ENCODE data around the gene KHDRBS2.

DNA sequence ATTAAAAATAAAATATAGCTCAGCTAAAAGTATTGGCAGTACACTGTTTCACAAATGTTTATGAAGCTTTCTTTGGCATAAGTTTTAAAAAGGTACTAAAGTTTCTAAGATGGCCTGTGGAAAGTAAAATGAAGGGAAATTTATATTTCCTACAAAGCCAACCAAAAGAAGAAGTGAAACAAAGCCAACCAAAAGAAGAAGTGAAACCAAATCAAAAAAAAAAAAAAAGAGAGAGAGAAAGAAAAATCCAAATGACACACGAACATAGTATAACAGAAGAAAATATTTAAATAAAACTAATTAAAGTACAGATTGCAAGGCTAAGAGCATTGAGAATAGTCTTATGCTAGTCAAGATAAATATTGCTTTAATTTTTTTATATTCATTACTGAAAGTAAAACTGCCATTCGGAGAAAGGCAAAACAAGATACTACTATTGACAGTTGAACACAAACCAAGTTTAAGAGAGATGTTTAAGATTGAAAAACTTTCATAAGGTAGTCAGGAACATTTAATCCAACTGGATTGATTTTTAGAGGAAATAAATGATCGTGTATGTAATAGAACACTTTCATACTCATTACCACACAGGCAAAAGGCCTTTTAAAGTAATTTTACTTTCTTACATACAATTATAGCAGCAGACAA is 12.8 kb upstream of the KHDRBS2 start:
- TF ChIP-seq, protein P1, sequence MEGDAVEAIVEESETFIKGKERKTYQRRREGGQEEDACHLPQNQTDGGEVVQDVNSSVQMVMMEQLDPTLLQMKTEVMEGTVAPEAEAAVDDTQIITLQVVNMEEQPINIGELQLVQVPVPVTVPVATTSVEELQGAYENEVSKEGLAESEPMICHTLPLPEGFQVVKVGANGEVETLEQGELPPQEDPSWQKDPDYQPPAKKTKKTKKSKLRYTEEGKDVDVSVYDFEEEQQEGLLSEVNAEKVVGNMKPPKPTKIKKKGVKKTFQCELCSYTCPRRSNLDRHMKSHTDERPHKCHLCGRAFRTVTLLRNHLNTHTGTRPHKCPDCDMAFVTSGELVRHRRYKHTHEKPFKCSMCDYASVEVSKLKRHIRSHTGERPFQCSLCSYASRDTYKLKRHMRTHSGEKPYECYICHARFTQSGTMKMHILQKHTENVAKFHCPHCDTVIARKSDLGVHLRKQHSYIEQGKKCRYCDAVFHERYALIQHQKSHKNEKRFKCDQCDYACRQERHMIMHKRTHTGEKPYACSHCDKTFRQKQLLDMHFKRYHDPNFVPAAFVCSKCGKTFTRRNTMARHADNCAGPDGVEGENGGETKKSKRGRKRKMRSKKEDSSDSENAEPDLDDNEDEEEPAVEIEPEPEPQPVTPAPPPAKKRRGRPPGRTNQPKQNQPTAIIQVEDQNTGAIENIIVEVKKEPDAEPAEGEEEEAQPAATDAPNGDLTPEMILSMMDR (IDR thresholded peaks at IDR 0.05): no peak
- no peak for TF ChIP-seq POLR2AphosphoS5 (IDR thresholded peaks at IDR 0.05)
